Measurements from ENCODE around the gene HES5.

DNA sequence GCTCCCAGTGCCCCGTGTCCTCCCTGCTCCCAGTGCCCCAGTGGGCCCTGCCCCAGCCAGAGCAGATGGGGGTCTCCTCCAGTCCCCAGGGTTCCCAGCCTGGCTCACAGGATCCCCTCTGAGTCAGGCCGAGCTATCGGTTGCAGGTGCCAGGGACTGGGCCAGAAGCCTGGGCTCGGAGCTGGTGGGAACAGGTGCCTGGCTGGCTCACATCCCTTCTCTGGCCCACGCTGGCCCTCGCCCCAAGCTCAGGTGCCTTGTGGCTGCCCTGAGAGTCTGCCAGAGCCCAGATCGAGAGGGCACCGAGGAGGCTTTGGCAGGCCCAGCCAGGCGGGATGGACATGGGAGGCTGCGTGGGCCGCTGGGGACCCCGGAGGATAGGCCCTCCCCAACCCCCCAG is 35.0 kb downstream of the HES5 start:
- TF ChIP-seq POLR2AphosphoS5 (IDR thresholded peaks at IDR 0.05) = no peak
- TF ChIP-seq, protein P1, sequence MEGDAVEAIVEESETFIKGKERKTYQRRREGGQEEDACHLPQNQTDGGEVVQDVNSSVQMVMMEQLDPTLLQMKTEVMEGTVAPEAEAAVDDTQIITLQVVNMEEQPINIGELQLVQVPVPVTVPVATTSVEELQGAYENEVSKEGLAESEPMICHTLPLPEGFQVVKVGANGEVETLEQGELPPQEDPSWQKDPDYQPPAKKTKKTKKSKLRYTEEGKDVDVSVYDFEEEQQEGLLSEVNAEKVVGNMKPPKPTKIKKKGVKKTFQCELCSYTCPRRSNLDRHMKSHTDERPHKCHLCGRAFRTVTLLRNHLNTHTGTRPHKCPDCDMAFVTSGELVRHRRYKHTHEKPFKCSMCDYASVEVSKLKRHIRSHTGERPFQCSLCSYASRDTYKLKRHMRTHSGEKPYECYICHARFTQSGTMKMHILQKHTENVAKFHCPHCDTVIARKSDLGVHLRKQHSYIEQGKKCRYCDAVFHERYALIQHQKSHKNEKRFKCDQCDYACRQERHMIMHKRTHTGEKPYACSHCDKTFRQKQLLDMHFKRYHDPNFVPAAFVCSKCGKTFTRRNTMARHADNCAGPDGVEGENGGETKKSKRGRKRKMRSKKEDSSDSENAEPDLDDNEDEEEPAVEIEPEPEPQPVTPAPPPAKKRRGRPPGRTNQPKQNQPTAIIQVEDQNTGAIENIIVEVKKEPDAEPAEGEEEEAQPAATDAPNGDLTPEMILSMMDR (IDR thresholded peaks at IDR 0.05) = no peak
- TF ChIP-seq POLR2A (IDR thresholded peaks at IDR 0.05) = no peak
- no peak for TF ChIP-seq EP300 (IDR thresholded peaks at IDR 0.05)

Data from gastroesophageal sphincter (tissue), 3 donors.